GM12878 (cell line): ENCODE results near the gene PDILT.

Experiments used
- CTCF ChIP-seq, 3 experiments: IDR thresholded peaks in 2 of 3; conservative IDR thresholded peaks in 1 of 3; 2 replicates each; pipeline ENCODE4 v1.5.1; 2011; ENCODE audit warnings: low read depth in 3 of 3, low read length in 3 of 3, mild to moderate bottlenecking in 3 of 3, control low read depth in 2 of 3, moderate library complexity in 2 of 3, inconsistent platforms in 1 of 3, mixed read lengths in 1 of 3; ENCODE audit not compliant: control insufficient read depth in 2 of 3, insufficient read depth in 1 of 3; ENCODE audit errors: extremely low read depth in 1 of 3
- EZH2 ChIP-seq: IDR thresholded peaks from 2 replicates; pipeline ENCODE4 v1.6.1; 2012; ENCODE audit warnings: low read depth, mild to moderate bottlenecking, control low read depth, inconsistent platforms, low read length, borderline replicate concordance; ENCODE audit not compliant: control insufficient read depth
- HDAC2 ChIP-seq: fragments of 200-600 bp; sonication (generic); IDR thresholded peaks from 2 replicates; pipeline ENCODE4 v1.6.1; 2017
- JUNB ChIP-seq: IDR thresholded peaks from 2 replicates; pipeline ENCODE4 v1.6.1; 2016; ENCODE audit warnings: antibody characterized with exemption, mild to moderate bottlenecking
- MAX ChIP-seq: IDR thresholded peaks from 2 replicates; pipeline ENCODE4 v1.6.1; 2012; ENCODE audit warnings: low read depth, low read length, improper control_type of control experiment
- MYC ChIP-seq: IDR thresholded peaks from 2 replicates; pipeline ENCODE4 v1.6.1; 2011; ENCODE audit warnings: mild to moderate bottlenecking, low read length, moderate library complexity, inconsistent platforms; ENCODE audit not compliant: insufficient read depth, insufficient replicate concordance, insufficient read length, severe bottlenecking
- NFYA ChIP-seq: IDR thresholded peaks from 2 replicates; pipeline ENCODE4 v1.6.1; 2011; ENCODE audit warnings: low read depth, mild to moderate bottlenecking, low read length, improper control_type of control experiment, borderline replicate concordance
- POLR2A ChIP-seq: IDR thresholded peaks from 2 replicates; pipeline ENCODE4 v1.6.1; 2011; ENCODE audit warnings: low read depth, mild to moderate bottlenecking, low read length
- POLR2AphosphoS5 ChIP-seq: IDR thresholded peaks from 2 replicates; pipeline ENCODE4 v1.6.1; 2011; ENCODE audit warnings: mild to moderate bottlenecking, low read length, inconsistent platforms
- REST ChIP-seq: IDR thresholded peaks from 2 replicates; pipeline ENCODE4 v1.6.1; 2012; ENCODE audit warnings: mild to moderate bottlenecking, low read depth, low read length
- SUZ12 ChIP-seq: fragments of 200-600 bp; sonication (generic); IDR thresholded peaks from one replicate; pipeline ENCODE4 v1.6.1; 2018; ENCODE audit warnings: antibody characterized with exemption, mild to moderate bottlenecking; ENCODE audit not compliant: unreplicated experiment
- ZNF274 ChIP-seq: IDR thresholded peaks from one replicate; pipeline ENCODE4 v1.8.0; 2011; ENCODE audit not compliant: insufficient read length, insufficient read depth

GRCh38 chr16:20430948-20431347 lies 26.4 kb upstream of the PDILT start:
- no peak for TF ChIP-seq POLR2A
- TF ChIP-seq CTCF (IDR thresholded peaks at IDR 0.05 in 2 of 3, conservative IDR thresholded peaks at IDR 0.05 in 1 of 3; ENCODE audit: control insufficient read depth in 2 of 3, extremely low read depth in 1 of 3, insufficient read depth in 1 of 3, low read depth in 3 of 3, low read length in 3 of 3): no peak
- TF ChIP-seq SUZ12: no peak
- no peak for TF ChIP-seq MAX
- no peak for TF ChIP-seq HDAC2
- no peak for TF ChIP-seq ZNF274
- TF ChIP-seq NFYA: no peak
- no peak for TF ChIP-seq REST
- TF ChIP-seq JUNB: no peak
- no peak for TF ChIP-seq MYC
- no peak for TF ChIP-seq POLR2AphosphoS5
- TF ChIP-seq EZH2: no peak
